NOMO-1 treated with DMSO at 0.1 percent for 48 hours (cell line): ENCODE data around the gene ADAM19.

Experiments used
- DNase-seq: peaks from one replicate; lab custom pipeline; 2025; ENCODE audit not compliant: unreplicated experiment; lab: John Stamatoyannopoulos, UW

The ADAM19 gene

DNA sequence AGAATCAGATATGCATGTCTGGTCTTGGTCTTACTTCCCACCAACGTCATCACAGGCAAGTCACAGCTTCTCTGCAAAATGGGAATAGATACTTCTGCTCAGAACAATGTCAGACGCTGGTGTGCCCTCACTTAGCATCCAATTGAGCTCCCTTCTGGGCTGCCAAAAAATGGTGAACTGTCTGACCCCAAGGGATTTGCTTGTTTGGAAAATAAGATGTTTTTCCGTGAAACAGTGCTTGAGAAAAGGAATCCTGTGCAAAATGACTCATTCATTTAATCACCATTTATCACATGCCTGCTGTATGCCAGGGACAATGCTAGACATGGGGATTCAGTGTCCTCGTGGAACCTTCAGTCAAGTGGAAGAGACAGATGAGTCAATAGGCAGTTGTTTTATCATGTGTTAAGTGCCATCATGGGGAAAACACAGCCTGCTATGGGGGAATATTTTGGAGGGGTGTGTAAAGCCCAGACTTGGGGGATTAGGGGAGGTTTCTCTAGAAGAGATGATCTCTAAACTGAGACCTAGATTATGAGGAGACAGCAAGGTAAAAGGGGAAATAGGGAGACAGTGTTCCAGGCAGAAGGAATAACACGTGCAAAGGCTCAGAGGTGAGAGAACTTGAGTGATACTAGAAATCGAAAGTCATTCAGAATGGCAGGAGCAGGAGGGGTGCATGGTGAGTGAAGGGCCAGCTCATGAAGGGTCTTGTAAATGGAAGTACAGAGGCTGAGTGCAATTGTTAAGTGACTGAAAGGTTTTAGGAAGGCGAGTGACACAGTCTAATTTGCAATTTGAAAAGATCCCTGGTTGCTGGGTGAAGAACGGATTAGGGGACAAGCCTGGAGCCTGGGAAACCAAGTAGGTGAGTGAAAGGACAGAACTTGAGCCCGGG lies 111.7 kb downstream of the ADAM19 start:
- peak; percentile 57 for DNase-seq

DNA sequence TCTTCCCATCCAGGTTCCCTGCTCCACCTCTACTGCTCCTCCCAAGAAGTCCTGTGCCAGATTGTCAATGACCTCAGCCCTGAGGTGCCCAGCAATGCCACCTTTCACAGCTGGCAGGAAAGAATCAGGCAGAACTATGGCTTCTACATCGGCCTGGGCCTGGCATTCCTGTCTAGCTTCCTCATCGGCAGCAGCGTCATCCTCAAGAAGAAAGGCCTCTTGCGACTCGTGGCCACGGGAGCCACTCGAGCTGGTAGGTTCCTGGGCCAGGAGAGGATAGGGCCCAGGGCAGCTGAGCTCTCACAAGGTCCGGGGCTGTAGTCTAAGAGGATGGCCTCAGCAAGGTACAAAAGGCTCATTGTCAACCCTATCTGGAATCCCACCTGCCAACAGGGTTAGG lies 112.5 kb downstream of the ADAM19 start:
- no peak for DNase-seq

GRCh38 chr5:157460921-157461792 lies 114.4 kb downstream of the ADAM19 start:
- DNase-seq: no peak

DNA sequence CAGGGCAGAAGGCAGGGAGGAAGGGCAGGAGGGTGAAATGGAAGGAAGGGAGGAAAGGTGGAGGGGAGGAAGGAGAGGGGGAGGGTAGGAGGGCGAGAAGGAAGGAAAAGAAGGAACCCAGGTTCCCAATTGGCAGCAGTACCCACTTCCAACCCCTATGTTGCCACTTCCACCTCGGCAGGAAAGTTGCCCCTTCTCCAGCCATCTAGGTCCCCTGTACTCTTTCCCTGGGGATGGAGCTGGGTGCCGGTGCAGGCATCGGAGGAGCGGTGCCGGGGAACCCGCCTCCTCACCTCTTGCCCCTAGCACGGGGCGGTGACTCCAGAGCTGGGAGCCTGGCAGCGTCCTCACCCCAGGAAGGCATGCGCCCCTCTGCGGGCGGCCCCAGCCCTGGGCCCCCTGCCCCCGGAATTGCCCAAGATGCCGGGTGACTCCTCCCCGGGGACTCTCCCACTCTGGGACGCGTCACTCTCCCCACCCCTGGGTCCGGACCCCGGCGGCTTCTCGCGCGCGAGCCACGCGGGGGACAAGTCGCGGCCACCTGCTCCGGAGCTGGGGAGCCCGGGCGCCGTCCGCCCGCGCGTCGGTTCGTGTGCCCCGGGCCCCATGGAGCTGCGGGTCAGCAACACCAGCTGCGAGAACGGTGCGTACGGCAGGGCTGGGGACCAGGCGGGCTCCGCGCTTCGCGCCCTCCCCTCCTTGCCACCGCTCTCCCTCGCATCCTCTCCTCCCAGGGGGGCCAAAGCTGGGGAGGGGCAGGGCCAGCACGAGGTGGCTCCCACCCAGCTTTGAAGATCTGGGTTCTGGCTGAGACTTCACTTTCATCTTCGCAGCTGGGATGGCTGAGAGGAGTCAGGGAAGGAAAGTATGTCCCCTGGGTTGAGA lies 115.6 kb downstream of the ADAM19 start, which contains the start of gene NIPAL4:
Gene NIPAL4, plus strand, starts transcription at position 499 of the 885 bp plus-strand sequence. Its CDS starts 108 bp downstream, at position 607.
- no peak for DNase-seq

- no peak for DNase-seq
Observed at GRCh38 chr5:157458835-157459234, 116.7 kb downstream of the ADAM19 start.

DNA sequence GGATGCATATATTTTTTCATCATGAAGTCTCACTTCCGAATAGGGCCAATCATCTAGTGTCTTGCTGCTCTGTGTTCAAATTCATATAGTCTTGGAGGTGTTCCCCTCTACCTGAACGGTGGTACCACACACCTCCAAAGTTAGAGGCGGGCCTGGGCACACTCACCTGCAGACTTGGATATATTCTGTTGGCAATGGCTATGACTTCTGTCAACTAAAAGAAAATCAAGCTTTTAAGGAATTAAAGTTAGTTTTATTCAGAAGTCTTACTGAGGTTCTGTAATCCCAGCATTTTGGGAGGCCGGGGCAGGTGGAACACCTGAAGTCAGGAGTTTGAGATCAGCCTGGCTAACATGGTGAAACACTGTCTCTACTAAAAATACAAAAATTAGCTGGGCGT lies 118.2 kb downstream of the ADAM19 start:
- DNase-seq: no peak

DNA sequence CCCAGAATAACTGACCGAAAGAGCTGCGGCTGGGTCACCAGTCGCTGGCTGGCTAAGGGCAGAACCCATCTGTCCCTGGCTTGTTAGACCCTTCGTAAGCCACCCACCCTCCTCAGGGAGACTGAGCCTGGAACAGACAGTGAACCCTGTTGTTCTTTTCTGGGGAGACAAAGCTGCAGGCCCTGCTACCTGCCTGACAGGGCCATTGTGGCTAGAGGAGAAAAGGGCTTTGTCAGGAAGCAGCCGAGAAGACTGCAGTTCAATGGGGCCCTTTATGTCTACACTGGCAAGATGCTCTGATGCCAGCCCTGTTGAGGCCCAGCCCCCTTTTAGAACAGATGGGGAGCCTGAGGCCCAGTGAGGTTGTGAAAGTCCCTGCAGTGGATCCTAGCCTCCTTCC lies 119.3 kb downstream of the ADAM19 start:
- DNase-seq: no peak

GRCh38 chr5:157455057-157455456 lies 120.5 kb downstream of the ADAM19 start:
- no peak for DNase-seq

GRCh38 chr5:157454273-157454672 lies 121.3 kb downstream of the ADAM19 start:
- no peak for DNase-seq

DNA sequence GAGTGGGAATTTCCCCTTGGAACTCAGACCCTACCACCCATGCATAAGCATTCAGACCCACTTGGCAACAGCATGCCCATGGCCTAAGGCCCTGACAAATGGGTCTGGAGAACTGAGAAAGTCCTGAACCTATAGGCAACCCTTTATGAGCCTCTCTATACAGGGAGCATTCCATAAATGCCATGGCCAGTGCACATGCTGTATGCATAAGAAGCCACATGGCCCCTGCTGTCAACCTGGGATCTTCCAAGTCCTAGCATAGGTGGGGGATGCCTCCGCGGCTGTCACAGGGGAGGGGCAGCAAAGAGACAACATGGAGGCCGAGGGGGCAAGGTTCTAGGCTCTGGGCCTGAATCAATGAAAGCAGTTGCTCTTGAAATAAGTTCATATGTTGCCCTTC lies 123.8 kb downstream of the ADAM19 start:
- DNase-seq: no peak

GRCh38 chr5:157450024-157450423 lies 125.6 kb downstream of the ADAM19 start:
- DNase-seq: no peak

GRCh38 chr5:157449011-157449723 lies 126.4 kb downstream of the ADAM19 start:
- DNase-seq: no peak

GRCh38 chr5:157447201-157447637 lies 128.4 kb downstream of the ADAM19 start:
- no peak for DNase-seq

GRCh38 chr5:157446412-157446935 lies 129.1 kb downstream of the ADAM19 start:
- DNase-seq: no peak

GRCh38 chr5:157445745-157446411 lies 129.7 kb downstream of the ADAM19 start:
- DNase-seq: no peak

GRCh38 chr5:157444224-157444623 lies 131.4 kb downstream of the ADAM19 start:
- DNase-seq: no peak

DNA sequence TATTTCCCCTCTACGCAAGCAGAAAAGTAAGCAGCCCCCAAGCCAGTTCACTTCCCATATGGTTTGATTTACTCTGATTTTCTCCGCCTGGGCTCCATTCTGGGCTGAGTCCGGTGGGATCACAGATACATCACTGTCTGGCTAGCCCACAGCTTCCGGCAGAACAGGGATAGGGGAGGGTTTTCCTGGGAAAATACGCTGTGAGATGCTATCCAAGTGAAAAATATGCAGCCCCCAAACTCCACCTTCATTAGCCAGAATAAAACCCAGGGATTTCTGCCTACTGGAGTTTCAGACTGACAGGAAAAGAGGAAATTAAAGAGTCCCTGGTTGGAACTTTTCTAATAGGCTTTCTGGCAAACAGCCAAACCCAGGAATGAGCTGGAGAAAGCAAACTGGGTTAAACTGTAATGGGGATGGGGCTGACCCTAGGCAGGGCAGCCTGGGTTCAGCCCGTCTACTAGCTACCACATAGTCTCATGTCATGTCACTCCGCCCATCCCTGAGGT lies 132.5 kb downstream of the ADAM19 start:
- no peak for DNase-seq

GRCh38 chr5:157434096-157434495 lies 141.5 kb downstream of the ADAM19 start:
- no peak for DNase-seq

DNA sequence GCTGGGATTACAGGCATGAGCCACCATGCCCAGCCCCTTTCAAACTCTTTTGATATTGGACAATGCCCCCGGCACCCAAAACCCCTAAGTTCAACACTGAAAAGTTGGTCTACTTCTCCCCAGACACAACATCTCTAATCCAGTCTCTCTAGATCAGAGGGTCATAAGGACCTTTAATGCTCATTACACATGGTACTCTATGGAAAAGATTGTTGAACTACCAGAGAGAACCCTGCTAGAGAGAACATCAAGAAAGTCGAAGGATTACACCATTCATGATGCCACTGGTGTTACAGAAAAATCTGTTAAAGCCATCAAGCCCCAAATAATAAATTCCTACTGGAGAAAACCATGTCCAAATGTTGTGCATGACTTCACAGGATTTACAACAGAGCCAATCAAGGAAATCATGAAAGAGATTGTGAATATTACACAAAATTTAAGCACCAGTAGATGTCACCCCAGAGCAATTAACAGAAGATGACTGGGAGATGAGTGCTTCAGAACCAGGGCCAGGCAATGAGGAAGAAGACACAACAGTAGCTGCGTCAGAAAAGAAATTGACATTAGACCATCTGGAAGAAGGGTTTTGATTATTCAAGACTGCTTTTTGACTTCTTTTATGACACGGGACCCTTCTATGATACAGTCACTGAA lies 143.9 kb downstream of the ADAM19 start:
- DNase-seq: peak; percentile 83
